HG02840 (cell line): ENCODE measurements around the gene VSTM2B.
"Not testable (repeated sequence)": the region's sequence is repeated elsewhere in the genome, so short reads cannot be mapped to it uniquely, and the experiment has no call there.

Source experiments
- ATAC-seq: cut with Tn5 transposase; IDR thresholded peaks from one replicate; pipeline ENCODE4 v1.9.1; 2021; ENCODE audit warnings: mild to moderate bottlenecking, moderate library complexity, moderate number of reproducible peaks; ENCODE audit not compliant: unreplicated experiment, low FRiP score

The VSTM2B gene

DNA sequence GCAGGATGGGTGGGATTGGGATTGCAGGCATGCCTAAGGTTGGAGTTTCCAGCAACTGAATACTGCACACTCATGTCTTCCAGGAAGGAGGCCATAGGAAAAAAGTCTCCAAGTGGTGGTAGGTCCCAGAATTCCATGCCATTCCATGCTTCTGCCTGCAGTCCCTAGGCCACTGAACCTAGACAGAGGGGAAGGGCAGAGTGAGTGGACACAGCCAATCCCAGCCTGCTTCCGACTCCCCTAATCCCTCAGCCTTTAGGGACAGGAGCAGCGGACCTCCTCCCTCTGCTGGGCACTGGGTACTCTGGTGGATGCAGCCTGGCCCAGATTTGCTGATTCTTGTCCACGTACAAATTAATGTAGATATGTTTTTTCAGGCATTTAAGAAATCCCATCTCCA is 17.0 kb downstream of the VSTM2B start:
- no peak for ATAC-seq

DNA sequence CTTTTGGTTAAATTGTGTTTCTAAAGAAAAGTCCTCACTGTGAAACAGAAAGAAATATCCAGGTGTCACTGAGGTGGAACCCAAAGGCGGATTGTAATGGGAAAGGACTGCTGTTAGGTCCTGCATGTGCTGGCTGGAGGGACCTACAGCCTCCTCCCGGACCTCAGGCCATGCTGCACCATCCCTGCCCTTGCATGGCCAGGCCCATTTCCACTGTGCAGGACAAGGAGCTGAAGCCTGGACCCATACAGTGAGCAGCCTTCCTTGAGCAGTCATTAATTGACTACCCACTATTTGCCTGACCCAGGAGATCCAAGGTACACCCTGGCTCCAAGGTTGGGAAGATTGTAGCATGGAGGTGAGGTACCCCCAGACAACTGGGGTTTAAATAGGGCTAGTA is 17.6 kb downstream of the VSTM2B start:
- ATAC-seq: no peak

DNA sequence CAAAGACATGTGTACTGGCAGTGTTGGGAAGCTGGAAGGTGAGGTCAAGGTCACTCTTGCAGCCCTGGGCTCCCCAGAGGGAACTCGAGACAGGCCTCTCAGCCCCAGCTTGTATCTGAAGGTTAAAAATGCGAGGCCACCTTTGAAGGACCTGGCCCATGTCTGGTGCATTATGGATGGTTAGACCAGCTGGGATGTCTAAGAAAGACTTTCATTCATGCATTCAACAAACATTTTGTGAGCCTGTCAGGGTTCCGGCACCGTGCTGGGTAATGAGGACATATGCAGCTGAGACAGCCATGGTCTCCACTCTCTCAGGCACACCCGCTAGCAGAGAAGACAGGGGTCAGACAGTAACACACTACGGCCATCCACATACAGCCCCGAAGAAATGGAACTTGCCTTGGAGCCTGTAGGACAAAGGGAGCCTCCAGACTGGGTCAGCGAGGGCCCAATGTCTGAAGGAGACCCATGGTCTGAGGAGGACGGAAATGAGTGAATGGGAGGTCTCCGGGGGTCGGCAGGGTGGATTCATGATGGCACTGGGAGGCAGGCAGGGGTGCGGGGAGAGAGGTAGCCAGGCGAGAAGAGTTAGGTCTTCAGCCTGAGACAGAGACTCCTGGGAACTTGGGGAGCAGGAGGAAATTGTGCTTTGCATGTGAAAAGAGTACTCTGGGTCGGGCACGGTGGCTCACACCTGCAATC is 19.0 kb downstream of the VSTM2B start:
- ATAC-seq: no peak

DNA sequence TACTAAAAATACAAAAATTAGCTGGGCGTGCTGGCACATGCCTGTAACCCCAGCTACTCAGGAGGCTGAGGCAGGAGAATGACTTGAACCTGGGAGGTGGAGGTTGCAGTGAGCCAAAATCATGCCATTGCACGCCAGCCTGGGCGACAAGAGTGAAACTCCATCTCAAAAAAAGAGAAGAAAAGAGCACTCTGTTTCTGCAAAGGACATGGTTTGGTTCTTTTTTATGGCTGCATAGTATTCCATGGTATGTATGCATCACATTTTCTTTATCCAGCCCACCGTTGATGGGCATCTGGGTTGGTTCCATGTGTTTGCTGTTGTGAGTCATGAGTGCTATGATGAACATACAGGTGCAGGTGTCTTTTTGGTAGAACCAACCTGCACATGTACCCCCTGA is 19.7 kb downstream of the VSTM2B start:
- not testable (repeated sequence) for ATAC-seq

DNA sequence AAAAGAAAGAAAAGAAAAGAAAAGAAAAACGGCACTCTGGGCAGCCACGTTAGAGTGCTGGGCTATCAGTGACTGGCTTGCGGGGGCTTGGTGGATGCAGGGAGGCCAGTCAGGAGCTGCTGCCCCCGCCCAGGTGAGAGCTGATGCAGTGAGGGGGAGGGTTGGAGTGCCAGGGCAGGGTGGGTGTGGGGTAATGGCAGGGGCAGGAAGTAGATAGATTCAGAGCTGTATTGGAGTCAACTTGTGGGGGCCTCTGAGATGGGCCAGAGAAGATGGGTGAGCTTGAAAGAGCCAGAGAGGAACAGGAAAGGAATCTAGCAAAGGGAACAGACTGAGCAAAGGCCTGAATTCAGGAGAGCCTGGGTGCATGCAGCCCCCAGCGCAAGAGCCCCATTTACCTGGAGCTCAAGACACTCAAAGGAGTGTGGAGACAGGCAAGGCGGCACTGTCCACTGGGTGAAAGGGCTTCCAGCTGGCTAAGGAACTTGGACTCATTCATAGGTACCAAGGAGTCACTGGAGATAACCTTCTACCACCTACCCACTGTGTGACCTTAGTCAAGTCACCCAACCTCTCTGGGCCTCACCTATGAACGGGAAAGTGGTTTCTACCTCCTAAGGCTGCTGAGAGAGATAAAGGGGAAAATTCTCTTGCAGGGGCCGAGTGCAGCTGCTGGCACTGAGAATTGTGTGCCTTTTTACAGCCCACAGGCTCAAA is 20.2 kb downstream of the VSTM2B start:
- ATAC-seq: no peak

DNA sequence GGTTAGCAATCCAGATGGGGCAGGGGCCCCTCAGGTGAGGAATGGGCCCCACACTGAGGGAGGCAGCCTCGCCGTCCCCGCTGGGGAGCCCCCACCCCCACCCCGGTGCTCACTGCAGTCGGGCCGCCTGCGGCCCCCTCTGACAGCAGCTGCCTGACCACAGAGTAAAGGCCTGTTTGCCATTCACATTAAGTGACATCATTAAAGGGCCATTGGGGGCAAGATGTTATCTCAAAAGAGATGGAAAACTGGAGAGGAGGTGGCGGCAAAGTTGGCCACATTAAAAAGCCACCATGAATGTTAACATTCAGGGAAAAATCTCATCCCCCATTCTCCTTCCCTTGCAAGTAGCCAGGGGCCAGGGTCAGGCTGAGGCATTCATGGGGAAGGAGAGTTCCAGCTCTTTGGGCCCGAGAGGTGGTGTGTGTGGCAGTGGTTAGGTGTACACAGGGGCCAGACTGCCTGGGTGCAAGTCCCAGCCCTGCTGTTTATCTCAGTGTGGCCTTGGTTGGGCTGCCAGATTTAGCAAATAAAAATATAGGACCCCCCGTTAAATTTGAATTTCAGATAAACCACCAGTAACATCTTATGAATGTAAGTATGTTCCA is 20.9 kb downstream of the VSTM2B start:
- ATAC-seq: no peak

DNA sequence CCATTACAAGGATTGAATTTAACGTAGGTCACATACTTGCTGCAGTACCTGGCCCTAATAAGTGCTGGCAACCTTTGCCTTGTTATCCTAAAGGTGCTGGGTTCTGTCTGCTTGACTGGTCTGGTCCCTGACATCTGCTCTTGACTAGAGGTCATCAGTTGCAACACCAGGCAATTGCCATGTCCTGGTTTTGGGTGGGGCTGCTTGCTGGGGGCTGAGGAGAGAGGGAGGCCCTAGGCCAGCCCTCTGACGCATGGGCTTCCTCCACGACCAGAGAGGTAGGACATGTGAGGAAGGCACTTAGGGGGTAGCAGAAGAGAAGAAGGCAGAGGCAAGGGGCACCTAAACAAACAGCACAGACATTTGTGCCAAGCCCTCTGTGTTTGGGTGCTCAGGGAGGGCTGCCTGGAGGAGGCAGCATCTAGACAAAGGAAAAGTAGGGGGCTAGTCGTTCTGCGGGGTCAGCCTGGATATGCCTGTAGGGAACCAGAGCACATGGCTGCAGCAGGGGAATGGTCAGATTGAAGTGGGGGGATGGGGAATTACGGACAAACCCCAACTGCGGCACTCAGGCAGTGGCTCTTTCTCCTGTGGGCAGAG is 21.7 kb downstream of the VSTM2B start:
- no peak for ATAC-seq

DNA sequence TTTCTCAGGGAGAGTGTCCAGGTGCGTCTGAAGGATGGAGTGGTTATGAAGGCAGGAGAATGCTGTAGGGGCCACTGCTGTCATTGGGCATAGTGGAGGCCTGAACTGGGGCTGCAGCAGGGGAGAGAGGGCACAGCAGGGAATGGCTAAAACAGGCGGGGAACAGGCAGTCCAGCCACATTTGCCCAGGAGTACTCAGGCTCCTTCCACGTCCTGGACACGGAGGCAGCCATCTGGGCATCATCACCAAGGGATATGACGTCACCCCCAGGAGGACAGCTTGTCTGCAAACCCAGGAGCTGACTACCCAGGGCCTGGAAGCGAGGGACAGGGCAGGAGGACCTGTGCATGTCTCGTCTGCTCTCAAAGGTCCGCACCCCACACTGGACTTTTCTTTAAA is 22.2 kb downstream of the VSTM2B start:
- no peak for ATAC-seq

DNA sequence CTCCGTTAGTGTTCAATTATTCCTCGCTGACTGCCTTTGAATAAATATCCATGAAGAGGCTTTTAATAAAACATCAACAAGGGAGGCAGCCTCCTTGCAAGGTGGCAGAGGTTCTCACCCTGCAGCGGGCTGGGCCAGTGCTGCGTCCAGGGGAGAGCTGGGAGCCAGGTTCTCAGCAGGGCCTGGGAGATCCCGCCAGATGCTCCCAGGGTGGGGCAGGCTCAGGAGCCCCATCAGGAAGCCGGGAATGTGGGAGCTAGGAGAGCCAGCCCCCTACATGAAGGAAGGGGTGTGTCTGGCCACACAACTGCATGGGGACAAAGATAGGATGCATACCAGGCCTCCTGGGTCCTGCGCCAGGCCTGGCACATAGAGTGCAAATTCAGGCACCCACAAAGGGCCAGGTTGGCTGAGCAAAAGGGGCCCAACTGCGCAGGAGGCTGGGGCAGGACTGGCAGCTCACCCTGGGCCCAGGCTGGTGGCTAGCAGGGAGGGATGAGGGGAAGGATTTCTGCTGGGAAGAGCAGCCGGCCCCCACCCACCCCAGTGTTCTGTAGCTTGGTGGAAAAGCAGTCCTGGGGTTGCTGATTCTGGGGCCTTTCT is 22.8 kb downstream of the VSTM2B start:
- ATAC-seq: no peak

DNA sequence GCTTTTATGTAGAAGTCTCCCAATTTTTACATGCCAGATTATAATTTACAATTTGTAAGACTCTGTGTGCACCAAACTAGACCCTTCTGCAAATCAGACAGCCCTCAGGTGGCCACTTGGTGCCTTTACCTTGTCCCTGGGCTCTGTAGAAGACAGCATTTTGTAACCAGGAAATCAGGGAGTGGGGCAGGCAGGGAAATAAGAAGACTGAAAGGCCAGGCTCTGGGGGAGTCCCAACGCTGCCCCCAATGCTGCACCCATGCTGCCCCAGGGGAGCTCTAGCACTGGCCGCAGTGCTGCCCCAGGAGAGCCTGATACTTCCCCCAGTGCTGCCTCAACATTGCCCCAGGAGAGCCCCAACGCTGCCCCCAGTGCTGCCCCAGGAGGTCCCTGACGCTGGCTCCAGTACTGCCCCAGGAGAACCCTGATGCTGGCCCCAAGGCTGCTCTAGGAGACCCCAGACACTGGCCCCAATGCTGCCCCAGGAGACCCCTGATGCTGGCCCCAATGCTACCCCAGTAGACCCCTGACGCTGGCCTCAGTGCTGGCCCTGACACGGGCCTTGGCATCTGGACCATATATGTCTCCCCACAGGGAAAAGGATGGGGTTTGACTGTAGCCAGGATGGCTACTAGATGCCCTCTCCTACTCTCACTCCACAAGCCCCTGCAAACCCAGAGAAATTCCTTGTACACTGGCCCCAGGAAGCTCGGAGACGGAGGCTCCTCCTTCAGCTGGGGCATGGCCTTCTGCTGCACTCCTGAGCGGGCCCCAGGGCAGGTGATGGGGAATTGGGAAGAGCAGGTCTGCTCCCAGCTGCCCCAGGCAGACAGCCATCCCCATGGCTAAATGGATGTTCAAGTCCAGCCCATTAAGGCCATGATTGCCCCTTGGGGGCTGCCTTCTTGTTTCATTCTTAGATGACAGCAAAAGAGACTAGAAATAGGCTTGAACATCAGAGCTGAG is 23.6 kb downstream of the VSTM2B start:
- no peak for ATAC-seq

DNA sequence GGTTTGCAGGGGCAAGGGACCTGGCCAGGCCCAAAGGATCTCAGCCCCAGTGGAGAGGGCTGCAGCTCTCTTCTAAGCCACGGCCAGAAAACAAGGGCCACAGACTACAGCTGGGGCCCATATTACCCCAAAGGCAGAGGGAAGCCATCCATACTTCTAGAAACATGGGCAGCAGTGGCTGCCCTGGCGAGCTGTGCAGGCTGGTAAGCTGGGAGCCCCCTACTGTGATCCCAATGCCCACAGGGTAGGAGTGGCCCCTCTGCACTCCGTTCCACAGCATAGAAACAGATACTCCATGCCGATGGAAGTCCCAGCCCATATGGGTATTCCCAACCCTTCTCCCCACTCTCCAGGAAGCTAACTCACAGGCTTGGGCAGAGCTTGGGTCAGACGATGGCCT is 25.1 kb downstream of the VSTM2B start:
- ATAC-seq: no peak

DNA sequence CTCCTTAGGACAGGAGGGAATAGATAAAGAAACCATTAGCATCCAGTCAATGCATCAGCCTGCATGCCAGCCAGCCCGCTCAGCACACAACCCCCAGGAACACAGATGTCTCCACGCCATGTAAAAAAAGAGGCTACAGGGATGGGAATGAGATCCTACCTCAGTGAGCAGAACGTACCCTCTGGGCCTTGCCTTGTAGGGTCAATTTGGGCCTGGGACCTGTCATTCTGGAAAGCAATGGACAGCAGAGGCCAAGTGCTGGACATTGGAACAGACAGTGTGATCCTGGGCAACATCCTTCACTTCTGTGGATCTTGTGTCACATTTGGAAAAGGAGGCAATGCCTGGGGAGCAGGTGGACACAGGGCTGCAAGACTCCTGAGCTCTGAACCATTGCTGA is 26.0 kb downstream of the VSTM2B start:
- no peak for ATAC-seq

DNA sequence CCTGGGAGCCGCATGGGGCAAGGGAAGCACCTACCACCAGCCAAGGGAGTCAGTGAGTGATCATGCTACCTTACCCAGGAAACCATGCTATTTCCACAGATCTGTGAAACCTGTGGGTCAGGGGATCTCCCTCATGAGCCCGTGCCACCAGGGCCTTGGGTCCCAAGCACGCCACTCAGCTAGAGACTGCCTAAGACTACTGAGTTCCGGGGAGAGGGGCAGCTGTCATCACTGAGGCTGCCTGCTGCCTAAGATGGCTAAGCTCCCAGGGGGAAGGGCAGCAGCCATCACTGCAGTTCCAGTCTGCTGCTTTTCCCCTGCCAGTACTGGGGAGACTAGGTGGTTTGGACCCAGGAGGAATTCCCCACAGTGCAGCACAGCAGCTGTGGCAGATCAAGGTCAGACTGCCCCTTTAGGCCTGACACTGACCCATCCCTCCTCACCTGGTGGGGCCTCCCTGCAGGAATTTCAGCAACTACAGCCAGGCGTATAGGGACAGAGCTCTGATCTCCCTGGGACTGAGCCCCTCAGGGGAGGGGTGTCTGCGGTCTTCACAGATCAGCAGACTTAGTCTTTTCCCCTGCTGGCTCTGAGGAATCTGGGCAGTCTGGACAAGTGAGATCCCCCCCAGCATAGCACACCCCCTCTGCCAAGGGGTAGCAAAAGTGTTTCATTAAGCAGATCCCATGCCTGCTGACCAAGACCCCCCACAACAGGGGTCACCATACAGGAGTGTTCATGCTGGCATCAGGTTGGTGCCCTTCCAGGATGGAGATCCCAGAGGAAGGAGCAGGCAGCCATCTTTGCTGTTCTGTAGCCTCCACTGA is 26.9 kb downstream of the VSTM2B start:
- no peak for ATAC-seq

DNA sequence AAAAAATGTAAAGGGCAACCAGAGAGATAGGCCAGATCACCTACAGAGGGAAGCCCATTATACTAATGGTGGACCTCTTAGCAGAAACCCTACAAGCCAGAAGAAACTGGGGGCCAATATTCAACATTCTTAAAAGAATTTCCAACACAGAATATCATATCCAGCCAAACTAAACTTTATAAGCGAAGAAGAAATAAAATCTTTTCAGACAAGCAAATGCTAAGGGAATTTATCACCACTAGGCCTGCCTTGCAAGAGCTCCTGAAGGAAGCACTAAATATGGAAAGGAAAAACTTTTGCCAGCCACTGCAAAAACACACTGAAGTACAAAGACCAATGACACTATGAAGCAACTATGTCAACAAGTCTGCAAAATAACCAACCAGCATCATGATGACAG is 28.4 kb downstream of the VSTM2B start:
- no peak for ATAC-seq

DNA sequence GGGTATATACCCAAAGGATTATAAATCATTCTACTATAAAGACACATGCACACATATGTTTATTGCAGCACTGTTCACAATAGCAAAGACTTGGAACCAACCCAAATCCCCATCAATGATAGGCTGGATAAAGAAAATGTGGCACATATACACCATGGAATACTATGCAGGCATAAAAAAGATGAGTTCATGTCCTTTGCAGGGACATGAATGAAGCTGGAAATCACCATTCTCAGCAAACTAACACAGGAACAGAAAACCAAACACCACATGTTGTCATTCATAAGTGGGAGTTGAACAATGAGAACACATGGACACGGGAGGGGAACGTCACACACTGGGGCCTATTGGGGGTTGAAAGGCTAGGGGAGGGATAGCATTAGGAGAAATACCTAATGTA is 33.3 kb downstream of the VSTM2B start:
- ATAC-seq: not testable (repeated sequence)

DNA sequence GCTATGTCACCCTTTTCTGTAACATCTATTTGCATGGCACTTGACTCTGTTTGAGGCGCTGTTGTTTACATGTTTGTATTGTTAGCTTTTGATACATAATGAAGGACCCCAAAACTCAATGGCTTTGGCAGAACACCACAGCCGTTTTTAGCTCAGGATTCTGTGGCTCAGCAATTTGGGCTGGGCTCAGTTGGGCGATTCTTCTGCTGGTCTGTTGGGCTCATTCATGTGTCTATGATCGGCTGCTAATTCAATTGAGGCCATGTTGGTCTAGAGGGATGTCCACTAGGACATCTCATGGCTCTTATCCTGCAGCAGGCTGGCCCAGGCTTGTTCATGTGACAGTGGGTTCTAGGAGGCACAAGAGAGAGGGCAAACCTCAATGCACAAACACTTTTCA is 33.9 kb downstream of the VSTM2B start:
- ATAC-seq: no peak

DNA sequence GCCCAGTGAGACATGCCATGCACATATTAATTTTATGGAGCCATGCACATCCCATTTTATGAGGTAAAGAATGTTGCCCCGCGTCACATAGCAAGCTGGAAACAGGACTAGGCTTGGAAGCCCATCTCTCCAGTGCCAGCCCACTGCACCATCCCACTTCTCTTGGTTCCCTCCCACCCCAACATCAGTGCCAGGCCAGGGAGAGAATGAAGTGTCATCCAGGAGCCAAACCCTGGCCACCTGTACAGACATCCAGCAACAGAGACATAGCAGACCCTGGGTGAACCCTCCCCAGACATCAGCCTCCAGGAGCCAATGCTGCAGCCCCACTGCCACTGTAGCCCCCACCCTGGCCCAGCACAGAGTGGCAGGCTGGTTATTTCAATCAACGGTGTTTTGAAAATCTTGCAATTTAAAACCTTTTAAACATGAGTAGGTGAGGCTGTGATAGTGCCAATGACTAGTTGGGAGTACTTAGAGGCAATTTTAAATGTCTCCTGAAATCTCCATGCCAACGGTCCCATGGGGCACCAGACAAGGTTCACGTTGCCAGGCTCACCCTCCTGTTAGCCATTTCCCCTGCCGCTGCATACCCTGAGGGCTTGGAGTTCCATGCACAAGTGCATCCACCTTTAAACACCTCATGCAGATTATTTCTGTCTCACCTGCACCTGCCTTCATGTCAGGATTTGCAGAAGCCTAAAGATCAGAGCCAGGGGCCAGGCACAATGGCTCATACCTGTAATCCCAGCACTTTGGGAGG is 34.7 kb downstream of the VSTM2B start:
- no peak for ATAC-seq

DNA sequence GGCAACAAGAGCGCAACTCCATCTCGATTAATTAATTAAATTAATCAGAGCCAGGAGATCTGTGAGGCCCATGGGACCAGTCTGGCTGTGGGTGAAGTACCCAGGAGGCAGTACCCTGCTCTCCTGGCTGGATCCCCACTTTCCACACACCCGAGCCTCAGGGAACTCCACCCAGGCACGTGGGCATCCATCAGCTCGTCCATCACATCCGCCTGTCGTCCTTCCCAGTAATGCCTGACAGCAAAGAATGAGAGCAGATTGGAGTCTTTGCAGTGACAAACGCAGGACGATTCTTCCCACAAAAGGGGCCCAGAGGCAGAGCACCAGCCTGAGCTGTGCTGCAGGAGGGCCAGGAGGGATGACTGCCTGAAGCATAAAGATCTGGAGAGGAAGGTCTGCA is 35.8 kb downstream of the VSTM2B start:
- ATAC-seq: no peak
